GDM1 (cell line): Measurements from ENCODE around the gene CALML3.

Experiments
- DNase-seq: peaks from one replicate; lab custom pipeline; 2025; lab: John Stamatoyannopoulos, UW

CALML3 gene

GRCh38 chr10:5570979-5571810, 46.4 kb downstream of the CALML3 start:
- no peak for DNase-seq

- no peak for DNase-seq
Observed at GRCh38 chr10:5571826-5572225, 47.1 kb downstream of the CALML3 start.

- no peak for DNase-seq
Observed at GRCh38 chr10:5573319-5573950, 48.7 kb downstream of the CALML3 start.

GRCh38 chr10:5573968-5574641, 49.3 kb downstream of the CALML3 start:
- DNase-seq = no peak

GRCh38 chr10:5574642-5575131, 49.9 kb downstream of the CALML3 start:
- no peak for DNase-seq

- no peak for DNase-seq
Observed at GRCh38 chr10:5575144-5575481, 50.4 kb downstream of the CALML3 start.

- no peak for DNase-seq
Observed at GRCh38 chr10:5575482-5576153, 50.9 kb downstream of the CALML3 start.

GRCh38 chr10:5576154-5576748, 51.5 kb downstream of the CALML3 start:
- DNase-seq = no peak
